ENCODE measurements around the gene PKDREJ.

GRCh38 chr22:46262449-46263215 is 511 bp downstream of the PKDREJ start:
- TF ChIP-seq CTCF (IDR thresholded peaks at IDR 0.05) (peak in 2 of 7 experiments; percentile 3 to 15), POLR2A (IDR thresholded peaks at IDR 0.05) (no peak)

All from body of pancreas (tissue), 4 donors.